Brain pericyte (primary cell): ENCODE measurements around the gene FGF21.
A peak's percentile ranks its signal among the peaks of the same experiment; 100 is the strongest.
"Not testable (repeated sequence)": the region's sequence is repeated elsewhere in the genome, so short reads cannot be mapped to it uniquely, and the experiment has no call there.

Experiments used
- DNase-seq: peaks from one replicate; pipeline ENCODE4 v3.0.0-alpha.2; 2012; ENCODE audit warnings: low read depth, low spot score

FGF21 gene

GRCh38 chr19:48755084-48755641 lies at the start of gene FGF21:
Gene FGF21, plus strand, starts transcription at chr19:48755524. Its CDS starts 713 bp downstream, at chr19:48756237.
- no peak for DNase-seq

- no peak for DNase-seq
These were observed 46.9 kb upstream of the FGF21 start for GRCh38 chr19:48708471-48708870.

- DNase-seq, result no peak
These were observed 44.1 kb upstream of the FGF21 start for GRCh38 chr19:48711106-48711662.

- DNase-seq, result no peak
These were observed 42.1 kb upstream of the FGF21 start for GRCh38 chr19:48713041-48713863.

- peak; percentile 99 for DNase-seq
These were observed 41.2 kb upstream of the FGF21 start for GRCh38 chr19:48713864-48714755.

GRCh38 chr19:48714759-48715675 lies 40.3 kb upstream of the FGF21 start:
- DNase-seq, result no peak

- no peak for DNase-seq
These were observed 39.6 kb upstream of the FGF21 start for GRCh38 chr19:48715681-48716171.

GRCh38 chr19:48716562-48717291 lies 38.6 kb upstream of the FGF21 start:
- DNase-seq, result no peak

GRCh38 chr19:48718106-48718505 lies 37.2 kb upstream of the FGF21 start:
- DNase-seq, result not testable (repeated sequence)

GRCh38 chr19:48718711-48719231 lies 36.6 kb upstream of the FGF21 start:
- DNase-seq, result no peak

- DNase-seq, result no peak
These were observed 35.8 kb upstream of the FGF21 start, which contains the start of gene MAMSTR for GRCh38 chr19:48719263-48720171. Gene MAMSTR, minus strand, starts transcription at chr19:48719725. Its CDS starts 694 bp downstream, at chr19:48719031.

- no peak for DNase-seq
These were observed 35.1 kb upstream of the FGF21 start for GRCh38 chr19:48720251-48720612.

- DNase-seq, result peak; percentile 97
These were observed 34.6 kb upstream of the FGF21 start for GRCh38 chr19:48720613-48721296.

GRCh38 chr19:48722196-48722708 lies 33.1 kb upstream of the FGF21 start:
- no peak for DNase-seq

- peak; percentile 74 for DNase-seq
These were observed 30.2 kb upstream of the FGF21 start for GRCh38 chr19:48724796-48725753.

- no peak for DNase-seq
These were observed 28.8 kb upstream of the FGF21 start for GRCh38 chr19:48726556-48726955.
